GM12873 (cell line): ENCODE results near the gene PDE4B.

Experiments
- CTCF ChIP-seq: IDR thresholded peaks from 2 replicates; pipeline ENCODE4 v1.5.1; 2012; ENCODE audit warnings: low read depth, mild to moderate bottlenecking, moderate library complexity, low read length, control low read depth; ENCODE audit not compliant: insufficient read depth; ENCODE audit errors: missing control alignments

Gene PDE4B

DNA sequence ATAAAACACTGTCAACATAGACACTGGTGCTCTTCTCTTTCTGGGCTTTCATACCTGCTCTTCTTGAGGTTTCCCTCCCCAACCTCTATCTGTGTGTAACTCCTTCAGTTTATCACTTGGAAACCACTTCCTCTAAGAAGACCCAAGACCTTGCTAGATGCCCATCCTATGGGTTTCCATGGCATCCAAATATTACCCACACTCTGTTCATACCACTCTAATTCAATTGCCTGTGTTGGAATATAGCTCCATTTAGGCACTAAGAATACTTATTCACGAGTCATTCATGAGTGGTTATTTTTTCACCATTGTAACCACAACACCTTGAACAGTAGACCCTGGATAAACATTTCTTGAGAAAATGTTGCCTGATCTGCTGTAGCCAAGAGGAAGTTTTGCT is 510.1 kb downstream of the PDE4B start:
- no peak for TF ChIP-seq CTCF

- TF ChIP-seq CTCF = no peak
Observed at GRCh38 chr1:66303646-66304045, 511.0 kb downstream of the PDE4B start.

DNA sequence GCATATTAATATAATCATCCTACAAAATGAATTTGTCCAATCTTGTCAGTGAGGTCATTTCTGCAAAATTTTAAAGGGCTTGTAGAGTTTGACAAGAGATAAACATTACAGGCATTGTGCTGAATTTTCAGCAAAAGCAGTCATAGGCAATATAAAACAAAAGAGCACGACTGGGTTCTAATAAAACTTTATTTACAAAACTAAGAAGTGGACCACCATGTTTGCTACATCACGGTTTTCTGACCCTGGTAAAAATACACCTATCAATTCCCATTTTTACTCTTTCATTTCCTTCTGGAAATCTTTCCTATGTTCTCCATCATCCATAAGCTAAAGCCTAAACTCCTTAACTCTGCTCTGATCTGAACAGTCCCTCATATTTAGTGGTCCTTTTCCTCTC is 511.4 kb downstream of the PDE4B start:
- no peak for TF ChIP-seq CTCF

DNA sequence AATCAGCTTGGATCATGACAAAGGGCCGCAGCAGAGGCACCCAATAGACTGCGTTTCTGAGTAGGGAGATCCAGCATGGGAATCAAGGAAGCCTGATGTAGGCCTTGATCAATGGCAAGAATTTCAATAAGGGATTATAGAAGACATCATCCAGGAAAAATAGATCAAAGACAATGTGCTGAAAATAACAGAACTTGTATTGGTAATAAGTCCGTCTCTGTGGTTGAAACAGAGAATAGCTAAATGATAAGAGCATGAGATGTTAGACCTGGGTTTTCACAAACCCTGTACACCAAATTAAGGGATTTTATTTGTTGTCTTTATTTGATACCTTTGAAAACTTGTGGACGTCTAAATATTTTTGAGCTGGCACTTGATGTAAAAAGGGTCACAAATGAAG is 513.2 kb downstream of the PDE4B start:
- no peak for TF ChIP-seq CTCF

DNA sequence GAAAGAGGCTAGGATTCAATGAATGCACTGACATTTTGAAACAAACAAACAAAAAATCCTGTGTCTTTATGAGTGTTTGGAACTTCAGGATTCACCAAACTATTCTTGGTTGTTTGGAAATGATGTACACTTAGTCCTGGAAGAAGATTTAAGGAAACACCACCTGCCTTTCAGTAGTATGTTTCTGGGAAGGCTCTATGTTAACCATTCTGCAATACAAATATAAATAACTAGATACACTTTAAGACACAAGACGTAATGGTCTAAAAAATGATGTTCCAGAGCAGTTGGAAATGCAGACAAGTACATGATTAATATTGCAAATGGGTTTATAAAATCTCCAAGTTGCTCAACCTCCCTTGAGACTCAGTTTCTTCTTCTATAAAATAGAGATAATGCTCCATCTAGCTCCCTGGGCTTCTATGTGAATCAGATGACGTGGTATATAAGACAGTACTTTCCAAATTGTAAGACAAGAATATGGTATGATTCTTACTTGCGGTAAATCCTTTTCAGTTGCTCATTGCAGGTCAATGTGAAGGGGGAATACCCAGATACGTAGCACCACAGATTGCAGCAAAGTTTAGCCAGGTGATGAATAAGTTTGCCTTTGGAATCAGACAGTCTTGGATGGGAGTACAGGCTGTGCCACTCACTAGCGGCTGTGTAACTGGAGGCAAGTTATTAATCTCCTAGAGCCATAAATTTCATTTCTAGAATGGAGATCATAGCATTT is 516.5 kb downstream of the PDE4B start:
- no peak for TF ChIP-seq CTCF

GRCh38 chr1:66311092-66311491 is 518.4 kb downstream of the PDE4B start:
- TF ChIP-seq CTCF = no peak

DNA sequence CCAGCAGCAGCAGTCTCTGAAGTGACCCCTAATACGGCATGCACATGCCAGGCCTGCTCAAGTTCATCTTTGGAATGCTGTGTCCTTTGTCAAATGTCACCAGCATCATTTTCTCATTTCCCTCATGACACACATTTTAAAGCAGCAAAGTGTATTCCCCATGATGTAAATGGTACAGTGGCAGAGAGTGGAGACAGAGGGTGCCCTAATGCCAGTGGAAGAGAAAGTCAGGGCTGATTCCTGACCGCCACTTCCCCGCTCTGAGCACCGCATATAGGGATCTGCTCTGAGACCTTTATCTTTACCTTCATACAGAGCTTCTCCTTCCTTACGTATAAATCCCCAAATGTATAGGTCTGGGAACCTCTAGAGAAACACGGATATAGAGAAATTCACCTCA is 518.9 kb downstream of the PDE4B start:
- TF ChIP-seq CTCF = no peak
